GM19397 (cell line): ENCODE data around the gene CR1.
"Not testable (repeated sequence)": the region's sequence is repeated elsewhere in the genome, so short reads cannot be mapped to it uniquely, and the experiment has no call there.

Source experiments
- ATAC-seq: cut with Tn5 transposase; IDR thresholded peaks from one replicate; pipeline ENCODE4 v1.9.1; 2021; ENCODE audit warnings: mild to moderate bottlenecking, moderate library complexity; ENCODE audit not compliant: unreplicated experiment

The CR1 gene

GRCh38 chr1:207495801-207496792 is at the start of gene CR1:
CR1 (plus strand) TSS chr1:207496157; CDS start chr1:207496268, 111 bp downstream.
- peak; percentile 62 for ATAC-seq

DNA sequence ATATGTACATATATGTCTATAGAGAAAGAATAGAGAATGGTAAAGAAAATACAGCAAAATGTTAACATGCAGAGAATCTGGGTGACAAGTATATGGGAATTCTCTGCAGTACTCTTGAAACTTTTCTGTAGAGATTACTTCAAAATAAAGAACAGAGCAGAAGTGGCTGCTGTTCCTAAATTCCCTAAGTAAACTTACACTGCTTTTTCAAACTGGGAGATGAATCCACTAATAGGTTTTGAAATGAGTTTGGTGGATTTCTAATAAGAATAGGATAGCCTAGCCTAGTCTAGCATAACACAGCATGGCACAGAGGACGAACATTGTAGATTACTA is 42.3 kb upstream of the CR1 start:
- no peak for ATAC-seq

DNA sequence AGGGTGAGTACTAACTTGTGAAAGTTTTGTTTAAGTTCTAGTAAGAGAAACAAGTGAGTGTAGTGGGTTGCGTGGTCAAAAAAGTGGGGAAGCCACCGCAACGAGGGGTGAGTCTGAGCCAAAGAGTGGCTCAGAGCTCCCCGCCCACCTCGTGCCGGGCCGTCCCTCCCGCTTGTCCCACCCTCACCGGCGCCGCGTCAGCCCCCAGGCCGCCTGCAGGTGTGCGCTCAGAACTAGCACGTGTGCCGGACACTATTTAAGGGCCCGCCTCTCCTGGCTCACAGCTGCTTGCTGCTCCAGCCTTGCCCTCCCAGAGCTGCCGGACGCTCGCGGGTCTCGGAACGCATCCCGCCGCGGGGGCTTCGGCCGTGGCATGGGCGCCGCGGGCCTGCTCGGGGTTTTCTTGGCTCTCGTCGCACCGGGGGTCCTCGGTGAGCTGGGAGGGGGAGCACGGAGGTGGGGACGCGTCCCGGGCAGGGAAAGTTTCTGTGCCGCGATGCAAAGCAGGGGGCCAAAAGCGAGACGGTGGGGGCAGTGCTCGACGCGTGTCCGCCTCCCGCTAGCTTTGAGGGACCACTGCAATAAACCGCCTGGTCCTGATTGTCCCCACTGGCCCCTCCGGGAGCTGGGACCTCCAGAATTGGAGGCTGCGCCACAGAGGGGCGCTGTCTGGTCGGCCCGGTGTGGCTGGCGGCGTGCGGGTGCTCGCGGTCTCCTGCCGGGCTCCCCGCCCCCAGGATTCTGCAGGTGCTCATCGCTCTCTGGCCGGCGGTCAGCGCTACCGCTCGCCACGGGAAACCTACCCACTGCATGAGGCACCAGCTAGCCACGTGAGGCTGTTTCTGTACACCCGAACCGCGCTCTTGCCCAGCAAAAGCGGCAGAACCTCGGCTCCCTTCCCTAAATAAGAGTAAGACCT is 41.7 kb upstream of the CR1 start, which contains the start of gene CR2:
Gene CR2 (plus strand): TSS at position 283 of the 919 bp plus-strand sequence. CDS start 91 bp downstream, at position 374.
- ATAC-seq = peak; percentile 91

DNA sequence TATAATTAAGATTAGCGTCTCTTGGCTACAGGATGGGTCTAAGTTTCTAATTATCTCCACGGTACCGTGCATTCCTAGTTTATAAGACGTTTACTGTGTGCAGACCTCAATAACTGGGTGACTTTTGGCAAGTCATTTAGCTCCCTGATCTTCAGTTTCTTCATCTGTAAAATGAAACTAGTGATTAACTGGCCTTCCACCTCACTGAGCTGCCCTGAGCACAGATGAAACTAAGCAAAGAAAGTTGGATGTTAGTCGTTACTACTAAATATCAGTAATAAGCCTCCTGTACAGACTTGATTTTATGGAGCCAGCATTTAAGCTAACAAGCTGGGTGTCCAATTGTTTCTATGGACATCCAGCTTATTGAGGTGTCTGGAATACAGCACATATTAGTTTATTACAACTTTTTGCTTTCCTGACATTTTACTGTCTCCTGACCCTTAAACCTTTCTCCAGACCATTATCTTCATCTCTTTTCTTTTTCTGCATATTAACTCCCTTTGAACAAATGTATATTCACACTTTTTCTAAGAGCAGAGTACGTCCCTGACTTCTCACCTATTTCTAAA is 40.7 kb upstream of the CR1 start:
- no peak for ATAC-seq

DNA sequence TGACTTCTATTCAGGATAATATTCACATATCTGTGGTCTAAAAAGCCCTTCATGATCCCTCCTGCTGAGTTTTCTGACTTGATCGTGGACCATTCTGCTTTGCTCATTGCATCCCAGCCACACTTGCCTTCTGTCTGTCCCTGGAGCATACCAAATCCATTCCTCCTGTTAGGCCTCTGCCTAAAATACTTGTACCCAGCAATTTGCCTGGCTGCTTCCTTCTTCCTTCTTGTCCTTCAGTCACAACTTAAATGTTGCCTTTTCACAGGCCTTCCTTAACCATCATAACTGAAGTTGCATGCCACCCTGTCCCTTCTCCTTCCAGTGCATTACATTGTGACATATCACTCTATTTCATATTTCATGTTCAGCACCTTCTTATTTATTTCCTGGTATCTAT is 37.5 kb upstream of the CR1 start:
- ATAC-seq = no peak

DNA sequence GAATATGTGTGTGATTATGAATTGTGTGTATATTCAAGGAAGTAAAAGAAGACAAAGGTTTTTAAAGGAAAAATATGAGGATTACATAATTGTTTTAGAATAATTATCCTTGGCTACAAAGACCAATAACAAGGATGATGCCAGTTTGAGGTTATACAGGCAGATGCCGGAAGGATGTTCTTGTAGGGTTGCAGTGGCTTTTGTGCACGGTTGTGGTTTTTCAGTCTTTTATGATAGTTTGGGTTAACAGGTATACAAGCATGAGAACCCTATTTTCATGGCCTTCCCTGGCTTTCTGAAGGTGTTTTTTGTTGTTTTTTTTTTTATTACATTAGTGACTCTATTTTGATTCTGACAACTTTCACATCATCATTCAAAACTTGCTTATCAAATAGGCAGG is 36.9 kb upstream of the CR1 start:
- no peak for ATAC-seq

GRCh38 chr1:207461649-207462048 is 34.3 kb upstream of the CR1 start:
- ATAC-seq = no peak

DNA sequence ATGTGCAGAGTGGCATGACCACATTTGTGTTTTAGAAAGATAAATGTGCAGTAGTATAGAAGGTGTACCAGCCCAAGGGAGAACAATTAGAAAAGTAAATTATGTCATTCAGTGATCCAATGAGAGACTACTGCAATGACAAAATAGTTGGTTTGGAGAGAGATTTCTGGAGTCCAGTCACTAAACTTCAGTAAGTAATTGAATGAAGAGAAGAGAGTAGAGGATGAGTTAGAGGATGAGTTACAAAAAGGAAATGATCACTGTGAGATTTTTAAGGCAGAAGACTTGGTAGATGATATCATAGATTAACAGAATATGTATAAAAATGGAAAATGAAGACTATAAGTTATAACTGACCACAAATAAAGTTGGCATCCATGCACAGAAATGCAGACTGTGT is 33.4 kb upstream of the CR1 start:
- ATAC-seq = no peak

DNA sequence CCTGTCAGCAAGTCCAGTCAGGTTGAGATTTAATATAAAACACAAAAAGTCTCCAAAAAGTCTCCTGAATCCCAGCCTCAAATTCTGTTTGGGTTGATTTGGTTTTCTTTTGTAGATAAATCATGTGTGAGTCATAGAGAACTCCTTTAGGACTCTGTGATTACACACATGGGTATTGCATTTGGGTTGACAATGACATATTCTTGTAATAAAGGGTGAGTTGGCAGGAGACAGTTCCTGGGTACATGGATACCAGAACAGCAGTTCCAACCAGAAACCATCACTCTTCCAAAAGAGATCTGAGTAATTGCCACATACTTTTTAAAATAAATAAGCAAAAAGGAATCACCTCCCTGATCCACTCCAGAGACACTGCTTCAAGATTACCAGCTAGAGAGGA is 32.9 kb upstream of the CR1 start:
- no peak for ATAC-seq

- ATAC-seq = no peak
Observed at GRCh38 chr1:207463571-207463970, 32.4 kb upstream of the CR1 start.

GRCh38 chr1:207470927-207471326 is 25.0 kb upstream of the CR1 start:
- no peak for ATAC-seq

- ATAC-seq = no peak
Observed at GRCh38 chr1:207474210-207474609, 21.7 kb upstream of the CR1 start.

DNA sequence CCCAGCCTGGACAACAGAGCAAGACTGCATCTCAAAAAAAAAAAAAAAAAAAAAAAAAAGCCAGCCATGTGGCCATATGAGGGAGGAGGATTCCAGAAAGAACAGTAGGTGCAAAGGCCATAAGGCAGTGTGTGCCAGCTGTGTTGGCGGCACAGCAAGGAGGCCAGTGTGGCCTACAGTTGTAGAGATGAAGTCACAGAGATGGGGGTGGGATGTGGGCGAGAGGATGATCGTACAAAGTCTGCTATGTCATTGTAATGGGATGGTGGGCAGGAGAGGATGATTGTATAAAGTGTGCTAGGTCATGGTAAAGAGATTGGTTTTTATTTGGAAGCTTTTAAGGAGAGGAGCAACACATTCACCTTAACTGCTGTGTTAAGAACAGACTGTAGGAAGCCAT is 9.8 kb upstream of the CR1 start:
- no peak for ATAC-seq

DNA sequence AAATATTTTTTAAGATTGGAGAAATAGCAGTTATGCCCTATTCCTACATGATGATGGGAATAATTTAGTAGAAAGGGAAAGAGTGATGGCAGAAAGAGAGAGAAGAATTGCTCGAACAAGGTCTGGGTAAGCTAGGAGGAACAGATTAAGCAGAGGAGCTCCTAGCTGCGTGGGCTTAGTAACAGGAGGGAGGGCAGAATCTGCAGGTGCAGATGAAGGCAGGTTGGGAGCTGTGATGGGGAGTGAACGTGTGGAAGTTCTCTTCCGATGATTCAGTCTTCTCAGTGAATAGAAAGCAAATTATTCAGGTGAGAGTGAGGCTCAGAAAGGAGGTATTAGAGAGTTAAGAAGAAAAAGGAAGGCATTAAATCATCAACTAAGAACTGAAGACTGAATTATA is 8.3 kb upstream of the CR1 start:
- ATAC-seq = no peak

DNA sequence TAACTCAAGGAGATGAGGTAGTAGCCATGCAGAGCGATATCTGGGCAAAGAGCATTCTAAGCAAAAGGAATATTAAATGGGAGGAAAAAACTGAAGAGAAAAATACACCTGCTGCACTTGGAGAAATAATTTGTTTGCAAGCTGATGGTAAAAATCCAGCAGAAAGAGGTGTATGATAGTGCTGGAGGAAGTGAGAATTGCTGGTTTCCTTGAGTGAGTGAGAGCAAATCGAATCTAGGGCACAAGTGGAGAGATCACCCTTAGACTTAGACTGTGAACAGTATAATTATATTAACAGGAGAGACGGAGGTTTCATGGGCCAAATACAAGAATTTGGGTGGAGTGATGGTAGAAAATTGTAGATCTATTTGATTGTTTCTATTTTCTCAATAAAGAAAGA is 2.7 kb upstream of the CR1 start:
- no peak for ATAC-seq

DNA sequence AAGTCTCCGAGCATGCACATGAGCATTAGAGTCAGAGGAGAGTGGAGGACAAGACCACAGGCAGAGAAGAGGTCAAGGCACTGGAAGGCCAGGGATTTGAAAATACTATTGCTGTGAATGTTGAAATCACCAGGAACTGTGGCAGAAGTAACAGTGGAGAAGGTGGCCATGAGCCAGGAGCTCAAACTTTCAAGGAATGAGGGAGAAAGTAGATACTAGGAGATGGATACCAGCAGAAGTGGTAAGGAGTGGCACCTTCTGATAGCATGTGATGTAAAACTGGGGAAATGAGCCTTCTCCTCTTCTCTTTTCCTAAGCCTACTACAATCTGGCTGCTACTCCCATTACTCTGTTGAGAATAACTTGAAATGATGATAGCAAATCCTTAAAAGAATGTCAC is 1.8 kb upstream of the CR1 start:
- ATAC-seq = no peak

DNA sequence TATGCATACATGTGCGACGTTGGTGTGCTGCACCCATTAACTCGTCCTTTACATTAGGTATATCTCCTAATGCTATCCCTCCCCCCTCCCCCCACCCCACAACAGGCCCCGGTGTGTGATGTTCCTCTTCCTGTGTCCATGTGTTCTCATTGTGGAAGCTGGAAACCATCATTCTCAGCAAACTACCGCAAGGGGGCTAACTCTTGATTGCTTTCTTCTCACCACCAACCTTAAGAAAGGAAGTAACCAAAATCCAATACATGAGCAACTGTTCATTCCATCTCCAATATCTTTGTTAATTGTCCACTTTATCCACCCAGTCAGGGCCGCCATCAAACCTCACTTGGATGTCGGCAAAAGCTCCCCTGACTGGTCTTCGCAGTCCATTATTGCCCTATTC is 676 bp upstream of the CR1 start:
- not testable (repeated sequence) for ATAC-seq

- no peak for ATAC-seq
Observed at GRCh38 chr1:207497941-207498340, 2.0 kb downstream of the CR1 start.

DNA sequence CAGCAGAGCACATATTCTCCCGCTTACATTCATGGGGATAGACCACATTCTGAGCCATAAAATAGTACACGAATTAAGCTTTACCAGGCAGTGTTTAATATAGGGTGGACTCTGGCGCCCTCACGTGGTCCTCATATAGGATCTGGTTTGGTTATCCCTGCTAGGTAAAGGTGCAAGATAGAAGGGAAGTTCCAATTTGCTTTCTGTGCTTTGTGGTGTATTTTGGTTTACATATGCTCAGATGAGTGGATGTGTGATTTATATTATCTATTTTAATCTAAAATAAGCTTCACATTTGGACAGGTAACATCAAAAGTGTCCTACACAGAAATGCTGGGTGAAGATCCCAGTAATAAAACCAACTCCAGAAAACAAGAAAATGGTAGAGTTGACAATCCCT is 3.6 kb downstream of the CR1 start:
- peak; percentile 38 for ATAC-seq

GRCh38 chr1:207500306-207500705 is 4.3 kb downstream of the CR1 start:
- ATAC-seq = no peak

DNA sequence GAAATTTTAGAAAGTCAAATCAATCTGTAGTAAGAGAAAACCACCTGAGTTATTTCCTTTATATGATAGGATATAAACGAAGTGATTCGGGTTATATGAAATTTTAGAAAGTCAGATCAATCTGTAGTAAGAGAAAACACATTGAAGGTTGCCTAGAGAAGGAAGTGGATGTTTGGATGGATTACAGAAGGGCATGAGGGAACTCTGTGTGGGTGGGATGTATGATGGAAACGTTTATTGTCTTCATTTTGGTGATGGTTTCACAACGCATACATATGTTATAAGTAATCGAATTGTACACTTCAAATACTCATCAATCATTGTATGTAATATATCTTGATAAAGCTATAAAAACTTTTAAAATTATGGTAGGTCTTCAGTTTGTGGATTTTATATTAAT is 5.1 kb downstream of the CR1 start:
- no peak for ATAC-seq
